AML-193 (cell line): ENCODE results near the gene SMIM13.
A peak's percentile ranks its signal among the peaks of the same experiment; 100 is the strongest.
"Not testable (repeated sequence)": the region's sequence is repeated elsewhere in the genome, so short reads cannot be mapped to it uniquely, and the experiment has no call there.

Experiments
- DNase-seq, 2 experiments: peaks; one replicate each; lab custom pipeline; 2025; lab: John Stamatoyannopoulos, UW

SMIM13 gene

GRCh38 chr6:11083956-11084355, 9.7 kb upstream of the SMIM13 start:
- no peak for DNase-seq

- no peak for DNase-seq
Observed at GRCh38 chr6:11085758-11086435, 7.7 kb upstream of the SMIM13 start.

GRCh38 chr6:11087141-11087812, 6.4 kb upstream of the SMIM13 start:
- DNase-seq, result not testable (repeated sequence)

GRCh38 chr6:11089695-11090094, 3.9 kb upstream of the SMIM13 start:
- no peak for DNase-seq

GRCh38 chr6:11091141-11091540, 2.5 kb upstream of the SMIM13 start:
- DNase-seq, result not testable (repeated sequence)

GRCh38 chr6:11092668-11093375, 812 bp upstream of the SMIM13 start:
- DNase-seq, result peak in 1 of 2 experiments; percentile 72

GRCh38 chr6:11093376-11093625, 333 bp upstream of the SMIM13 start:
- DNase-seq, result no peak

DNA sequence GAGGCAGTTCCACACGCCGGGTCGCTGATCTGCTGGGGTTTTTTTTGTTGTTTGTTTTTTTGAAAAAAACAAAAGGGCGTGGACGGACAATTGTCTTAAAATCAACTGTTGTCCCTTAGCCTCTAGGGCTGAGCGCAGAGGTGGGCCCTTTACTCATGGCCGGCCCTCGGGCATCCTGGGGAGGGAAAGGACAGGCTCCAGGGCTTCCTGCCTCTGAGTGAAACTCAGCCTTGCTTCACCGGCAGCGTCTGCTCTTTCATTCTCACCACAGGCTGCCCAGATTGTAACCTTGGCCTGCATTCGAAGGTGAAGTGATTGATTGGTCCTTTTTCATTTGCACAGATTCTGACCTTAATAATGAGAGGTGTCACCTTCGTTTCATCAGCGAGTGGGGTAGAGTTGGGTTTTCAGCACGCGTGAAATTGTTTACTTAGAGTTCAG, 797 bp downstream of the SMIM13 start:
- peak; percentile 60 to 67 for DNase-seq

GRCh38 chr6:11094941-11095340, 1.3 kb downstream of the SMIM13 start:
- no peak for DNase-seq

DNA sequence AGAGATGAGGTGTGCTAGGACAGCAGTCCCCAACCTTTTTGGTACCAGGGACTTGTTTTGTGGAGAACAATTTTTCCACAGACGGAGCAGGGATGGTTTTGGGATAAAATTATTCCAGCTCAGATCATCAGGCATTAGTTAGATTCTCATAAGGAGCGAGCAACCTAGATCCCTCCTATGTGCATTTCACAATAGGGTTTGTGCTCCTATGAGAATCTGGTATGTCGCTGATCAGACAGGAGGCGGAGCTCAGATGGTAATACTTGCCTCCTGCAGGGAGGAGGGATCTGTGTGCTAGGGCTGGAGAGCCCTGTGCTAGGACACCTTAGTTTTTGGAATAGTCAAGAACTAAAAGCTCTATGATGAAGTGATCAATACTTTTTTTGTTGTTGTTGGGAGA, 2.5 kb downstream of the SMIM13 start:
- DNase-seq, result peak; percentile 43 to 80

DNA sequence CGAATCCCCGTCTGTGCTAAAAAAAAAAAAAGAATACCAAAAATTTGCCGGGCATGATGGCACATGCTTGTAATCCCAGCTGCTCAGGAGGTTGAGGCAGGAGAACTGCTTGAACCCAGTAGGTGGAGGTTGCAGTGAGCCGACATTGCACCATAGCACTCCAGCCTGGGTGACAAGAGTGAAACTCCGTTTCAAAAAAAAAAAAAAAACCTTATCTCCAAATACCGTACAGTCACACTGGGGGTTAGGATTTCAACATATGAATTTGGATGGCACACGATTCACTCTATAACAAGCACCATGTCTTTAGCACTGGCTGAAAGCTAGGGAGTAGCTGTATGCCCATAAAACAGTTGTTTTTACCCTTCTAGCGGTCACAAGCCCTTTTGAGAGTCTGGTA, 3.8 kb downstream of the SMIM13 start:
- peak; percentile 18 to 28 for DNase-seq

GRCh38 chr6:11098004-11098403, 4.4 kb downstream of the SMIM13 start:
- no peak for DNase-seq

DNA sequence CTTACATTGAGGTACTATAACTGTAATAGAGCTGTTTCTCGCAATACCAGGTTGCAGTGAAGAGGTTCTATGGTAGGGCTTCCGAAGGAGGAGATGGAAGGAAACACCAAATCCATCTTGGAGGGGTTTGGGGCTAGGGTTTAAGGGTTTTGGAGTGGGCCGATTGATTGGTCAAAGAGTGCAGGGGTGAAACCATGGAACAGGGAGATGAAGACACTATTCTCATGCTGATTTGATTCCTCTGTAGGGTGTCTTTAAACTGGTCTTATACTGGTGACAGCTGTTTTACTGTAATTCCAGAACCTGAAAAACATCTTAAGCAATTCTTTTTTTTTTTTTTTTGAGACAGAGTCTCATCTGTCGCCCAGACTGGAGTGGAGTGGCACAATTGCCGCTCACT, 7.8 kb downstream of the SMIM13 start:
- no peak for DNase-seq

DNA sequence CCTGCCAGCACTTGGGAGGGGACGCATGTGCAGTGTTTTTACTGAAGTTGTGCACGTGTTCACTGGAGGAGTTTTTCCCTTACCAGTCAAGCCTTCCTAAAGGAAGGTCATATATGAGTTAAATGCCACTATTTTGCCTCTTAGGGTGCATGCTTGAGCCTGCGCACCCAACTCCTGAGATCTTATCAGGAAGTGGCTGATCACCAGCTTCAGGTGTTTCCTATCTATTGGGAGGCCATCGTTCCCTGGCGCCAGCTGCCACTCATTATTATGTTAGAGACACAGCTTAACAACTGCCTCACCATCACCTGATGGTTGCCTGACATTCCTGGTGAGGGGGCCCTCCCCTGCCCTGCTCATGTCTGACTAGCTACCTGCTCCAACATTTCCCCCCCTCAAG, 9.4 kb downstream of the SMIM13 start:
- DNase-seq, result no peak

GRCh38 chr6:11108726-11109125, 15.1 kb downstream of the SMIM13 start:
- no peak for DNase-seq

GRCh38 chr6:11110921-11111768, 17.5 kb downstream of the SMIM13 start, which contains the start of gene ERVFRD-1:
TSS of gene ERVFRD-1 (minus strand) at chr6:11111725. CDS start at chr6:11105310, 6,415 bp downstream.
- no peak for DNase-seq

DNA sequence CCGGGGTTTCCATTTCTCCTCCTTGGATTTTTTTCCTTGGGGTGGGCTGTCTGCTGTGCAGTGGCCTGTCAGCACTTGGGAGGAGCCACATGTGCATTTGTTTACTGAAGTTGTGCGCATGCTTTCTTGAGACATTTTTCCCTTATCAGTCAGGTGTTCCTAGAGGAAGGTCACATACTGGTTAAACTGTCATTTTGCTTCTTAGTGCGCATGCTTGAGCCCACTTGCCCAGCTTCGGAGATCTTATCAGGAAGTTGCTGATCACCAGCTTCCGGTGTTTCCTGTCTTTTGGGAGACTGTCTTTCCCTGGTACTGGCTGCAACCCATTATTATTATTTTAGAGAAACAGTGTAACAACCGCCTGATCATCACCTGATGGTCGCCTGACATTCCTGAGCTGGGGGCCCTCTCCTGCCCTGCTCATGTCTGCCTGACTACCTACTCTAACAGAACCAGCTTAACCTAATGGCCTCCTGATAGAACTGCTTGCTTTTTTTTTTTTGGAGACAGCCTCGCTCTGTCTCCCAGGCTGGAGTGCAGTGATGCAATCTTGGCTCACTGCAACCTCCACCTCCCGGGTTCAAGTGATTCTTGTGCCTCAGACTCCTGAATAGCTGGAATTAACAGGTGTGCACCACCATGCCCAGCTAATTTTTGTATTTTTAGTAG, 18.3 kb downstream of the SMIM13 start:
- no peak for DNase-seq

GRCh38 chr6:11113038-11113437, 19.4 kb downstream of the SMIM13 start:
- no peak for DNase-seq

DNA sequence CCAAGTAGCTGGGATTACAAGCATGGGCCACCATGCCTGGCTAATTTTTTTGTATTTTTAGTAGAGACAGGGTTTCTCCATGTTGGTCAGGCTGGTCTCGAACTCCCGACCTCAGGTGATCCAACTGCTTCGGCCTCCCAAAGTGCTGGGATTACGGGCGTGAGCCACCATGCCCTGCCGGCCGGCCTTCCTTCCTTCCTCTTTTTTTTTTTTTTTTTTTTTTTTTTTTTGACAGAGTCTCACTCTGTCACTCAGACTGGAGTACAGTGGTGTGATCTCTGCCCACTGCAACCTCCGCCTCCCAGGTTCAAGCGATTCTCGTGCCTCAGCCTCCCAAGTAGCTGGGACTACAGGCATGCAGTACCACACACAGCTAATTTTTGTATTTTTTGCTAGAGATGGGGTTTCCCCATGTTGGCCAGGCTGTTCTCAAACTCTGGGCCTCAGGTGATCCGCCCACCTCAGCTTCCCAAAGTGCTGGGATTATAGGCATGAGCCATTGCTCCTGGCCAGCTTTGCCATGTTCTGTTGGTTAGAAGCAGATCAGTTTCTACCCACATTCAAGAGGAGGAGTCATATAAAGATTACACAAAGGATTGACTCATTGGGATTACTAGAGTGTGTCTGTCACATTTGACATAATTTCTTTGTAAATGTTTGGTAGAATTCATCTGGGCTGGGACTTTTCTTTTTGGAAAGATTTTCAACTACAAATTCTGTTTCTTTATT, 22.3 kb downstream of the SMIM13 start:
- DNase-seq, result peak in 1 of 2 experiments; percentile 25

DNA sequence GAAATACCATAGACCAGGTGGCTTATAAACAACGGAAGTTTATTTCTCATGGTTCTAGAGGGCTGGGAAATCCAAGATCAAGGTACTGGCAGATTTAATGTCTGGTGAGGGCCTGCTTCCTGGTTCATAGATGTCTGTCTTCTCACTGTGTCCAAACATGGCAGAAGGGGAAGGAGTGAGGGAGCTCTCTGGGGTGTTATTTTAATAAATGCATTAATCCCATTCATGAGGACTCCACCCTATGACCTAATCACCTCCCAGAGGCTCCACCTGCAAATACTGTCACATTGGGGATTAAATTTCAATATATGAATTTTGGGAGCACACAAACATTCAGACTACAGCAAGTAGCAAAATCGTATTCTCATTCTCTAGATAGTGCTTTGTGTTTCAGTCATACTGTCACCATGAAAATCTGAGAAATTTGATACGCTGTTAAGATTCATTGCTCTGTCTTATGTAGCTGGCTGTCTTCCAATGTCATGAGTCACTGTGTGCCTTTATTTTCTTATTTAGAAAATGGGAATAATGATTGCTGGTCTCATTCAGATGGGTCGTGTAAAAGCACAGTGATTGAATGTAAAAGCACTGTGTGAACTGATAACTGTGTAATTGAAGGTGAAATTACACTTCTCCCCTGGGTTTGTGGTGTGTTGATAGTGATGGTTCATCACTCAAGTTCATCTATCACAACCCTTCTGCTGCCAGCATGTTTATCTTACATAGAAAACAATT, 26.8 kb downstream of the SMIM13 start:
- DNase-seq, result no peak
